HFFc6 (cell line): ENCODE data around the gene DCTD. TPM values are rescaled to one million over a fixed set of nuclear protein-coding genes. Genes with fewer than 3 reads are reported as not detected.

ENCODE experiments used
- DNase-seq: peaks from one replicate; pipeline ENCODE4 v3.0.0-alpha.2; 2018
- H3K27ac Mint-ChIP-seq: 2 replicates; pipeline ENCODE4 v1.8.0; 2020; ENCODE audit warnings: mild to moderate bottlenecking, mixed read lengths
- H3K27me3 Mint-ChIP-seq: 2 replicates; pipeline ENCODE4 v1.8.0; 2021; ENCODE audit warnings: mild to moderate bottlenecking, moderate library complexity, mixed read lengths; ENCODE audit not compliant: insufficient read depth
- H3K36me3 Mint-ChIP-seq: 2 replicates; pipeline ENCODE4 v1.8.0; 2021; ENCODE audit warnings: low read depth, mixed read lengths
- H3K4me1 Mint-ChIP-seq: 2 replicates; pipeline ENCODE4 v1.8.0; 2020; ENCODE audit warnings: low read depth, mixed read lengths
- H3K4me3 Mint-ChIP-seq: 2 replicates; pipeline ENCODE4 v1.8.0; 2020; ENCODE audit warnings: mild to moderate bottlenecking, moderate library complexity, mixed read lengths
- H3K9me3 Mint-ChIP-seq: 2 replicates; pipeline ENCODE4 v1.8.0; 2020; ENCODE audit warnings: mild to moderate bottlenecking, mixed read lengths
- total RNA-seq, 6 experiments: library from RNA; stranded (reverse); fragmentation: NEBNext Ultra II Directional; extraction: Animal tissue kit (Norgen Biotek cat#: 25700); gene quantifications; 2 replicates in 1 of 6; 3 replicates in 5 of 6; pipeline ENCODE4 v1.2.3, GENCODE V29; 2021
- TF ChIP-seq, protein P1 (sequence below): fragments of 200-600 bp; sonication (generic); IDR thresholded peaks from 2 replicates; pipeline ENCODE4 v1.5.0; 2021; ENCODE audit warnings: antibody characterized with exemption, mild to moderate bottlenecking

Gene DCTD
- total RNA-seq, 6 experiments from 2014 or later: 160 to 197 (median 171) TPM

DNA sequence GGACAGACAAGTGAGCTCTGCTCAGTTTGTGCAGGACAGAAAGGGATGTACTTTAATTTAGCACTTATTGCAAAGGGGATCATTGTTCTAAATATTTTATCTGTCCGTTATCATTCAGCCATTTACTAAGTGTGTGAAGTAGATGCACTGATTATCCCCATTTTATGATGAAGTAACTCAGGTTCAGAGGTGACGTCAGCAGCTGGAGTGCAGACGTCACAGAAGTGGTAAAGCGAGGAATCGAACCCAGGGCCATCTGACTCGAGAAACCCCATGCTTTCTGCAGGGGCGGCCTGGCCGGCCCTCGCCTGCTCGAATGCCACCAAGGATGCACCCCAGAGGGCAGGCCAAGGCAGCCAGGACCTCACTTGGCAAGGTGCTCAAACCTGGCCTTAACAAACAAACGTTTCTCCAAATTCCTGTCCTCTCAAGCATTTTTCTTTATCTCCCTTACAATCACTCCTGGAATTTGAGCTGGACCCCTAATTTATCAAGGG is 75.0 kb downstream of the DCTD start:
- H3K27me3 Mint-ChIP-seq: peaks cover 27% of the 10 kb centered on the region
- H3K27ac Mint-ChIP-seq: no peak overlapping the region
- H3K4me3 Mint-ChIP-seq: no peak overlapping the region
- no peak for DNase-seq
- no peaks in the 10 kb centered on the region; the same call in 1 of the 2 replicates for H3K4me1 Mint-ChIP-seq
- no peaks in the 10 kb centered on the region for H3K9me3 Mint-ChIP-seq
- TF ChIP-seq, protein P1, sequence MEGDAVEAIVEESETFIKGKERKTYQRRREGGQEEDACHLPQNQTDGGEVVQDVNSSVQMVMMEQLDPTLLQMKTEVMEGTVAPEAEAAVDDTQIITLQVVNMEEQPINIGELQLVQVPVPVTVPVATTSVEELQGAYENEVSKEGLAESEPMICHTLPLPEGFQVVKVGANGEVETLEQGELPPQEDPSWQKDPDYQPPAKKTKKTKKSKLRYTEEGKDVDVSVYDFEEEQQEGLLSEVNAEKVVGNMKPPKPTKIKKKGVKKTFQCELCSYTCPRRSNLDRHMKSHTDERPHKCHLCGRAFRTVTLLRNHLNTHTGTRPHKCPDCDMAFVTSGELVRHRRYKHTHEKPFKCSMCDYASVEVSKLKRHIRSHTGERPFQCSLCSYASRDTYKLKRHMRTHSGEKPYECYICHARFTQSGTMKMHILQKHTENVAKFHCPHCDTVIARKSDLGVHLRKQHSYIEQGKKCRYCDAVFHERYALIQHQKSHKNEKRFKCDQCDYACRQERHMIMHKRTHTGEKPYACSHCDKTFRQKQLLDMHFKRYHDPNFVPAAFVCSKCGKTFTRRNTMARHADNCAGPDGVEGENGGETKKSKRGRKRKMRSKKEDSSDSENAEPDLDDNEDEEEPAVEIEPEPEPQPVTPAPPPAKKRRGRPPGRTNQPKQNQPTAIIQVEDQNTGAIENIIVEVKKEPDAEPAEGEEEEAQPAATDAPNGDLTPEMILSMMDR: no peak
- H3K36me3 Mint-ChIP-seq: no peaks in the 10 kb centered on the region

DNA sequence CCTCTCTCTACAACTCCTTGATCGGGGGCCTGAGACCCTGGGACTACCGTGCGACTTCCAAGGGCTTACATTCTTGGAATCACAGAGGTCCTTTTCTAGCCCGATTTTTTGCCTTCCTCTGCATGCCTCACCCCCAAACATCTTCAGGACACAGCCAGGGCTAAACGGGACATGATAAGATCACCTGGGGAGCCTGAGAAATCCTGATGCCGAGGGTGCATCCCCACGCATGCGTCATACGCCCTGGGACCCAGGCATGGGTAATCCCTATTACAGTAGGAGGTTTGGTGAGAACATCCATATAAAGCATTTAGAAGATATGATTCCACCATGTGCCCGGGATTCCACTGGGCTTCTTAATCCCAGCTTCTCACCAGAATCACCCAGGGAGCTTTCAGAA is 77.1 kb downstream of the DCTD start:
- TF ChIP-seq, protein P1: no peak
- no peaks in the 10 kb centered on the region; the same call in 1 of the 2 replicates for H3K4me1 Mint-ChIP-seq
- H3K27ac Mint-ChIP-seq: no peak overlapping the region
- H3K9me3 Mint-ChIP-seq: no peaks in the 10 kb centered on the region
- DNase-seq: no peak
- no peaks in the 10 kb centered on the region for H3K36me3 Mint-ChIP-seq
- H3K27me3 Mint-ChIP-seq: peaks cover 33% of the 10 kb centered on the region
- no peak overlapping the region for H3K4me3 Mint-ChIP-seq

Other genes starting within 250 kb of the DCTD start
- gene WWC2, start 181.9 kb upstream of the DCTD start, total RNA-seq: 100 to 1,000 TPM in 2 of 6 experiments, 10 to 100 TPM in 4; 86.3 to 114 (median 95.2) TPM